ENCODE results near the gene POM121L12.

POM121L12 gene

GRCh38 chr7:53035499-53036412 is at the start of gene POM121L12:
POM121L12 (plus strand) TSS chr7:53035633; CDS start chr7:53035672, 39 bp downstream.
- DNase-seq (ENCODE audit: low read depth in 2 of 2) = no peak

GRCh38 chr7:52992001-52992400 is 43.4 kb upstream of the POM121L12 start:
- no peak for DNase-seq (ENCODE audit: low read depth in 2 of 2)

DNA sequence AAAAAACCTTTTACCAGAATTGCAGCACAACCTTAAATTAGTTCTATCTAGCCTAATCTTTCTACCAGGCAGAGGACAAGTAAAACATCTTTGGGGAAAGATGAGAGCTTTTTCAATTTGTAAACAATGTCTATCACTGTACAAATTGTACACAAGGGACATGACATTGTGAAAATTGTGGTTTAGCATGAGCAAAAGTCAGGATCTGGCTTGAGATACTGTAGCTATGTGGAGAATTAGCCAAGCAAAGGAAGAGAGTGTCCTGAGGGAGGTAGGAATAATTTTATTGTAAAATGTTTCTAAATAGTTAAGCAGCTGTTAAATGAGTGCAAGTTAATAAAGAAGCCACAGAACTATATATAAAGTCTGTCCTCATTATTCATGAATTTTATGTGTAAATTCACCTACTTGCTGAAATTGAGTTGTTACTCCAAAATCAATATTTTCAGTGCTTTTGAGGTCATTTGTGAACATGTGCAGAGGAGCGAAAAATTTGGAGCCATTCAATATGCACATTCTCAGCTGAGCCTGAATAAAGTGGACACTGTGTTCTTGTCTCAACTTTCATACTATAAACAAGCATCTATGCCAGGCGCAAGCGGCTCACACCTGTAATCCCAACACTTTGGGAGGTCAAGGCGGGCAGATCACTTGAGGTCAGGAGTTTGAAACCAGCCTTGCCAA is 42.8 kb upstream of the POM121L12 start:
- DNase-seq (ENCODE audit: low read depth in 2 of 2) = no peak

DNA sequence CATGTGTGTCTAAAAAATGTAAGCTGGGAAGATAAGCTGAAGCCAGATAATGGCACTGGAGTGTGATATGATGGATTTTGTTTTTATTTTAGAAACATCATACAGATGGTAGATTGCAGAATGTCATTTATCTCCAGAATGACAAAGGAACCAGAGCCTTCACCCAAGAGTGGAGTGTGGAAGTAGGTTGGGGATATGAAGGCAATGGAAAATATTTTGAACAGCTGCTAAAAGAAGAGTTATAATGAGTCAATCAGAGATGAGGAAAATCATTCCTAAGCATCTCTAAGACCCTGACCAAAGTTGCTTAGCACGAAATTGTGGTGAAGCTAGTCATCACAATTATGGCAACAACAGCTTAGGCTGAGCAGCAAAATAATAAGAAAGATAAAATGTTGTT is 39.8 kb upstream of the POM121L12 start:
- DNase-seq (ENCODE audit: low read depth in 2 of 2) = no peak

DNA sequence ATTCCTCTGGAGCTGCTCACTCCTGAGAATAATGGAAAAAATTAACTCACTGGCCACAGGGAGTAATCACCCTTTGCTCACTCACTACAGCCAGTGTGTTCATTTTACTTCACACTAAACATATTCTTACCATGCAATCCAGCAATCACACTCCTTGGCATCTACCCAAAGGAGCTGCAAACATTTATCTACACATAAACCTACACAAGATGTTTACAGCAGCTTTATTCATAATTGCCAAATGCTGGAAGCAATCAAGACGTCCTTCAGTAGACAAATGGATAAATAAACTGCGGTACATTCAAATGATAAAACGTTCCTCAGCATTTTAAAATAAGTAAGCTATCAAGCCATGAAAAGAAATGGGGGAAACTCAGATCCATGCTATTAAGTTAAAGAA is 34.2 kb upstream of the POM121L12 start:
- DNase-seq (ENCODE audit: low read depth in 2 of 2) = no peak

- DNase-seq (ENCODE audit: low read depth in 2 of 2) = no peak
Measured at GRCh38 chr7:53002389-53002788, 33.0 kb upstream of the POM121L12 start.

DNA sequence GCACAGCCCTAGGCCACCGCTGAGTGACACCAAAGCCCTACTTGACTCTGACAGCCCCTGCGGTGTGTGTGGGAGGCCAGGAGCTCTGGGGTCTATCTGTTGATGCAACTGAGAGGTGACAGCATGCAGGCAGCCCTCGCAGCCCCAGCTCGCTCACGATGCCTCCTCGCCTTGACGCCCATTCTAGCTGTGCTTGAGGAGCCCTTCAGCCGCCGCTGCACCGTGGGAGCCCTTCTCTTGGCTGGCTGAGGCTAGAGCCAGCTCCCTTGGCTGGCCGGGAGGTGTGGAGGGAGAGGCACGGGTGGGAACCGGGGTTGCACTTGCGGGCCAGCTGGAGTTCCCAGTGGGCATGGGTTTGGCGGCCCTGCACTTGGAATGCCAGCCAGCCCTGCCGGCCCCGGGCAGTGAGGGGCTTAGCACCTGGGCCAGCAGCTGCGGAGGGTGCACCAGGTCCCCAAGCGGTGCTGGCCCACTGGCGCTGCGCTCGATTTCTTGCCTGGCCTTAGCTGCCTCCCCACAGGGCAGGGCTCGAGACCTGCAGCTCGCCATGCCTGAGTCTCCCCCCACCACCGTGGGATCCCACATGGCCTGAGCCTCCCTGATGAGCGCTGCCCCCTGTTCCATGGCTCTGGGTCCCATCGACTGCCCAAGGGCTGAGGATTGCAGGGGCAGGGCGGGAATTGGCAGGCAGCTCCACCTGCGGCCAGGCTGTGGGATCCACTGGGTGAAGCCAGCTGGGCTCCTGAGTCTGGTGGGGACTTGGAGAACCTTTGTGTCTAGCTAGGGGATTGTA is 31.6 kb upstream of the POM121L12 start:
- no peak for DNase-seq (ENCODE audit: low read depth in 2 of 2)

DNA sequence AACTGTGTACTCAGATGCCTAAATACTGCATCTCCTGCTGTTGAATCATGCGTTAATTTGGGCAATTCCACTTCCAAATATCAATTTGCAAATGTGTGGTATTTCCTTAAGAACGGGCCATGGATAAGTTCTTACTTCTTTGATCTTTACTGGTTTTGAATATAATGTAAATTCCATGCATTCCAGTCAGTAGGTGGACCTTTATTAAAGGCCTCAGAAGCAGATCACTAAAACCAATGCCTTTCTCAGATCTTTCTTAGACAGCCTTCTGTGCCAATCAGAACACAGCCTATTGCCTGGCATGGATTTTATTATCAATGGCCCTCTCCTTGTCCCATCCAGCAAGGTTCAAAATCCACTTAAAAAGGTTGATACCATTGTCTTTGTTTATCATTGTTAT is 21.5 kb upstream of the POM121L12 start:
- no peak for DNase-seq (ENCODE audit: low read depth in 2 of 2)

- no peak for DNase-seq (ENCODE audit: low read depth in 2 of 2)
Measured at GRCh38 chr7:53015463-53015862, 20.0 kb upstream of the POM121L12 start.

DNA sequence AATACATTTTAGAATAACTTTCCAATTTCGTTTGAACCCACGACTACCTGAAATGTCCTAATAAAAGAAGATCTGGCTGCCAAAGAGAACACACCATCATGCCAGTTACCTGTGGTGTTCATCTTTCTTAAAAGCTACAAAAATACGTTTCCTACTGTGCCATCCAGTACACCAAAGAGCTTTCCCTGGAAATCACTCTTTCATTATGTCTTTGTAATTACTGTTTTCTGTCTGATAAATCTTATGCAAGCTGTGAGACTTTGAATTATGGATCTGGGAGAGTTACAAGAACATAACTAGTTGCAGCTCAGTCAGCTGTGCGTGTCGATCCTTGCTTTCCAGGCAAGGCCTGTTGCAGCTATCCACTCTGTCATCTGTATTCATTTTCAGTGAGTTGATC is 12.5 kb upstream of the POM121L12 start:
- no peak for DNase-seq (ENCODE audit: low read depth in 2 of 2)

- DNase-seq (ENCODE audit: low read depth in 2 of 2) = no peak
Measured at GRCh38 chr7:53048638-53049037, 13.2 kb downstream of the POM121L12 start.

- no peak for DNase-seq (ENCODE audit: low read depth in 2 of 2)
Measured at GRCh38 chr7:53050433-53050832, 15.0 kb downstream of the POM121L12 start.

DNA sequence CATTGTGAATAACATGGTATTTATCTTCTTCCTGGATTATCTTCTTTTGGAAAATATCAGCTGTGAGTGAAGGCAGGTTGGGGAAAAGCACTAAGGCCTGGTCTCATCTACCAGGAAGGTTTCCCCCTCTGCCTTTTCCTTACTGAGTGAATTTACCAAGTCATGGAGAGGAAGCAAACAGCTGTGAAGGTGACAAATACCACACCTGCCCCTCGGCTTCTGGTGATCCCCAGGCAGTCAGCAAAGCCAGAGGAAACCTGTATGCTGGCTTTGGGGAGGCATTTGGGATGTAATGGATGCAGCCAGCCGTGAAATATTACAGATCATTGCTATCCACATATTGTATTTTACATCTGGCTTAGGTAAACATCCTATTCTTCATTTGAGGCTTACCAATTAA is 24.2 kb downstream of the POM121L12 start:
- DNase-seq (ENCODE audit: low read depth in 2 of 2) = no peak

DNA sequence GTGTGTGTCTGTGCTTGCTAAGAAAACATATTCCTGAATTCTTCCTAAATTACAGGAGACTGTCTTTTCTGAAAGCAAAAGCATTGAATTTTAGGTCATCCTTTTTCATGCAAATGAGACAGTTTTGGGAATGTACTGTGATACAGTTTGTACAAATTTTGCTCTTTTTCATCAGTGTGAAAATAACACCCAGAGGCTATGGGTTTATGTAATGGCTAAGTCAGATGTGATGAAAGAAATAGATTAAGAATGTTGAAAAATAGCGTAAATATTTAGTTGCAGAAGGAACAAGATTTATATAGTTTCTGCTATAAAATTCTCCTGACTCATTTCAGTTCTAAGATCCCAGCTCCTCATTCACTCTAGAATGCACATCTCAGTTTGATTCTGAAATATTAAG is 24.6 kb downstream of the POM121L12 start:
- DNase-seq (ENCODE audit: low read depth in 2 of 2) = no peak

DNA sequence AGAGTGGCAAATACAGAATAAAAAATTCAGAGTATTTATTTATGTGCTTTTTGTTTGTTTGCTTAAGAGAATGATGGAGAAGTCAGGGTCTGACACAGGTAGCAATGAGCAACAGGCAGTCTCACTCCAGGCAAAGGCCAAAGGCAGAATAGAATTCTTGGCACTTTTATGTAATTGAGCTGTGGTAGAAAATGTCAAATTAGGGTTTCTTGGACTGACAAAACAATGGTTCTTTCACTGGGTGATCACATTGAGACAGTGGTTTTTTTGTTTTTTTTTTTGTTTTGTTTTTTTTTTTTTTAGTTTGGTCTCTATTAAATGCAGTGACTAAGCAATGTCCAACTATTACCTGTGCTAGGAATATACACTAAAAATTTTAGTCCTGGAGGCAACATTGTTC is 27.4 kb downstream of the POM121L12 start:
- DNase-seq (ENCODE audit: low read depth in 2 of 2) = no peak

DNA sequence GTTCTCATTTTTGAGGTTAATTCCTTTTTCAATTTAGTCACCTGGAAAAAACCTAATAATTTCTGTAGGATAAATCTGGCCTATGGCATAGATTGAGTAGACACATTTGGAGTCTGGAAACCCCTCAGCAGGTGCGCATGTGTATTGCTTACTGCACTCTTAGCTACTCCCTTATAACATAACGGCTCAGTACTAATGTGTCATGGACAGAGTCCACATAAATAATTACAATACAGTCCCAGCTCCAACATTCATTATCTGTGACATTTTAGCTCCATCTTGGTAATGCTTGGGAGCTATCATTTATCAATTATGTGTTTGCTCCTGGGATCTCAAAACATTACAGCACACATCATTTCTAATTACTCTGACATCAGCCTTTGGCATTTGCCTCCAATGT is 33.2 kb downstream of the POM121L12 start:
- DNase-seq (ENCODE audit: low read depth in 2 of 2) = no peak

GRCh38 chr7:53070883-53071282 is 35.5 kb downstream of the POM121L12 start:
- DNase-seq (ENCODE audit: low read depth in 2 of 2) = no peak

Measured in stimulated activated CD8-positive, alpha-beta memory T cell treated with anti-CD3 and anti-CD28 coated beads, Interleukin-2, amount 100 ng/mL, for 48 hours (primary cell).